Myocyte (in vitro differentiated cells): ENCODE data around the gene SLC44A5. TPM values are rescaled to one million over a fixed set of nuclear protein-coding genes. Genes with fewer than 3 reads are reported as not detected.
"Not testable (repeated sequence)": the region's sequence is repeated elsewhere in the genome, so short reads cannot be mapped to it uniquely, and the experiment has no call there.

Experiments
- DNase-seq: peaks from one replicate; pipeline ENCODE4 v3.0.0-alpha.2; 2012; ENCODE audit warnings: low read depth
- total RNA-seq: library from RNA; depleted of rRNA; stranded (reverse); fragments of >200 nt; gene quantifications from 2 replicates; pipeline ENCODE4 v1.2.3, GENCODE V29; 2014

Gene SLC44A5
- total RNA-seq, 1 donor from 2014 or later = not detected

- no peak for DNase-seq
Measured at GRCh38 chr1:75469586-75470173, 141.2 kb downstream of the SLC44A5 start.

DNA sequence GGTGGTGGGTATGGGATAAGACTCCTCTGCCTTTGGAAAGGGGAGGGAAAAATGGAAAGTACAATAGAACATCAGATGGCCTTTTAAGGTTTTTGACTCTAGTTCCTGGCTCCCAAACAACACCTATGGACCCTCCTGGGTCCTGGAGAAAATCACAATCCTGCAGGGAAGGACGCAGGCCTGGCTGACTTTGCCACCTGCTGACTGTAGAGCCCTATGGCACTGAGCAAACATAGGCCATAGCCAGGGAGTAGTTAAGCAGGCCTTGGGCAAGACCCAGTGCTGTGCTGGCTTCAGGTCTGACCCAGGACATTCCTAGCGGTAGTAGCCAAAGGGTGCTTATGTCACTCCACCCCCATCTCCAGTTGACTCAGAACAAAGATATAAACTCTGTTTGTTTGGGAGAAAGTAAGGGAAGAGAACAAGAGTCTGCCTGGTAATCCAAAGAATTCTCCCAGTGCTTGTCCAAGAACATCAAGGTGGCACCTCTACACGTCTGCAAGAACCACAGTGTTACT lies 149.0 kb downstream of the SLC44A5 start:
- DNase-seq = no peak

DNA sequence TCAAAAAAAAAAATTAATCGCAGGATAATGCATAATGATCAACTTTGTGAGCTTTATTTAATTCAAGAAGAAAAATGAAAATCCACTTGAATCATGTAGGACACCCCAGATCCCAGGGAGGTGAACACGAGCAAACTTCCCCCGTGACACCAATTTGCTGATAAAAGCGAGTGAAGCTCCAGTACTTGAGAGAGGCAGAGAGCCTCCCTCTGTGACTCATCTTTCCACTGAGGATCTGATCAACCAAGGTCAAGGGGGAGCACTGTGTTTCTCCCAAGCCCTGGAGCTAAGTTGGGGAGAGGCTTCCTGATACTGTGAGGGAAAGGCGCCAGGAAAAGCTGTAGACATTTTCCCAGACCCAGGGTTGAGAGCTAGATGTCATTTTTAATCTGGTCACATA lies 160.9 kb downstream of the SLC44A5 start:
- no peak for DNase-seq

DNA sequence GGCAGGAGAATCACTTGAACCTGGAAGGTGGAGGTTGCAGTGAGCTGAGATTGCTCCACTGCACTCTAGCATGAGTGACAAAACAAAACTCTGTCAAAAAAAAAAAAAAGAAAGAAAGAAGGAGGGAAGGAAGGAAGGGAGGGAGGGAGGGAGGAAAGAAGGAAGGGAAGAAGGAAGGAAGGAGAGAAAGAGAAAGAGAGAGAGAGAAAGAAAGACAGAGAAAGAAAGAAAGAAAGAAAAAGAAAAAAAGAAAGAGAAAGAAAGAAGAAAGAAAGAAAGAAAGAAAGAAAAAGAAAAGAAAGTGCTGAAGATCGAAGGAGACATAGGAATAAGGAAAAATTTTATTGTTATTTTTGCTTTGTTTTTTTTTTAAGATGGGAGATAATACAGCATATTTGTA lies 166.7 kb downstream of the SLC44A5 start:
- DNase-seq = no peak

GRCh38 chr1:75440274-75440673 lies 170.6 kb downstream of the SLC44A5 start:
- no peak for DNase-seq

DNA sequence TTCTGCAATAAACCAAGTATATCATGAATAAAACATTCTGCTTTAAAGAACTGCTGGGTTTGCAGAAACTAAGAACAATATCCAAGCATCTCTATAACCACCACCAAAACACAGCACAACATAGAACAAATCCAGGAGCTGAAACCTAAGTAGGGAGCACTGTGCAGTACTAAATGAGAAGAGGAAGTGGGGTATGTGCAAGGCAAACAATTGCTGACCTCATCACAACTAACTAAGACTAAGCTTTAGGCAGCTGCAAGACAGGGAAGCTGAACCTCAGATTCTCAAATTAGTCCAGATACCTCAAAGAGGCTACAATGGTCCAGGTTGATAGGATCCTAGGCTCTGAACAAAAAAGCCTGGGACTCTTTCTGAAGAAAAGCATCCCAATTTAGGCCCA lies 172.6 kb downstream of the SLC44A5 start:
- DNase-seq = no peak

GRCh38 chr1:75431843-75432242 lies 179.1 kb downstream of the SLC44A5 start:
- no peak for DNase-seq

- no peak for DNase-seq
Measured at GRCh38 chr1:75430526-75430925, 180.4 kb downstream of the SLC44A5 start.

DNA sequence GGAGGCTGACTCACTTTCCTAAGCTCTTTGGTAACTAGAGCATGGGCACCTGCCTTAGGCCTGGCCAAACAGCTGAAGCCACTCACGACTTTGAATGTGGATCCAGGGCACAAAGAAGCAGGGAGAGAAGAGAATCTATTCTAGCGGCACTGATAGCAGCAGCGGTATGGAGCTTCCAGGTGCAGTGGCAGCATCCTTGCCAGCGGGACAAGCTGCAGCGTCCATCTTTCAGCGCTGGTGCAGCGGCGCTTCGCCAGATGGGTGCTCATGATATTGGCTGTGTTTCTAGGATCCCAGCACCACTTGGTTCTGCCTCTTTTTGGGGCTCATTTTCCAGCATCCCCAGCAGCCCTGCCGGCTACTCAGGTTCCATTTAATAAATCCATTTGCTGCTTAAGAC lies 184.2 kb downstream of the SLC44A5 start:
- DNase-seq = no peak

GRCh38 chr1:75425001-75425650 lies 185.8 kb downstream of the SLC44A5 start:
- DNase-seq = no peak

GRCh38 chr1:75423616-75424015 lies 187.3 kb downstream of the SLC44A5 start:
- DNase-seq = no peak

- DNase-seq = no peak
Measured at GRCh38 chr1:75423136-75423535, 187.8 kb downstream of the SLC44A5 start.

DNA sequence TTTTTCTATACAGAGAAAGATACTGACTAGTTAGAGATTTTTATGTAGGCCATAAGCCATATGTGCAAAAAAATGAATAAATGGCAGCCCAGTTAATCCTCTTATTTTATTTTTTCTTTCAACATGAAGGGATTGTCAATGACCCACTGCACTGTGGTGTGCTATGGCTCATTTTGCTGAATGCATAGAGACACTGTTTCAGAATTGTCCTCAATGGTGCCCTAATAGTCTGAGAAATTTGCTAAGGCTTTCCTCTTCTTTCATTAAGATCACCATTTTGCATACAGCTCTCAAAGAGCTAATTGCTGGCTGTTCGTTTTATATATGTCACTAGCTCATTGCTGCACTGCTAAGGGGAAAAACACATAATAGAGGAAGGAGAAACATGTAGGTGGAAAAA lies 189.5 kb downstream of the SLC44A5 start:
- no peak for DNase-seq

- DNase-seq = no peak
Measured at GRCh38 chr1:75415187-75415586, 195.7 kb downstream of the SLC44A5 start.

DNA sequence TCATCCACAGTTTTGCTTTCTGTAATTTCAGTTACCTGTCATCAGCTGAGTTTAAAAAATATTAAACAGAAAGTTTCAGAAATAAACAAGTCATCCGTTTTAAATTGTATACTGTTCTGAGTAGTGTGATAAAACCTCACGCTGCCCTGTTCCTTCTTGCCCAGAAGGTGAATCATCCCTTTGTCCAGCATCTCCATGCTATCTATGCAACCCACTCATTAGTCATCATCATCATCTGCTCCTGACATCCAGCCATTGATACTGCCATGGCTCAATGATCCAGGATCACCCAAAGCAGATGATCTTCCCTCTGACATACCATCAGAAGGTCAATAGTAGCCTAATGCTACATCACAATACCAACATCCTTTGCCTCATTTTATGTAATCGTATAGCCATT lies 198.3 kb downstream of the SLC44A5 start:
- DNase-seq = no peak

DNA sequence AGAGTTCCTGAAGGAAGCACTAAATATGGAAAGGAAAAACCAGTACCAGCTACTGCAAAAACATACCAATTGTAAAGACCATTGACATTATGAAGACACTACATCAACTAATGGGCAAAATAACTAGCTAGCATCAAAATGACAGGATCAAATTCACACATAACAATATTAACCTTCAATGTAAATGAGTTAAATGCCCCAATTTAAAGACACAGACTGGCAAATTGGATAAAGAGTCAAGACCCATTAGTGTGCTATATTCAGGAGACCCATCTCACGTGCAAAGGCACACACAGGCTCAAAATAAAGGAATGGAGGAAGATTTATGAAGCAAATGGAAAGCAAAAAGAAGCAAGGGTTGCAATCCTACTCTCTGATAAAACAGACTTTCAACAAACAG lies 206.2 kb downstream of the SLC44A5 start:
- DNase-seq = not testable (repeated sequence)

DNA sequence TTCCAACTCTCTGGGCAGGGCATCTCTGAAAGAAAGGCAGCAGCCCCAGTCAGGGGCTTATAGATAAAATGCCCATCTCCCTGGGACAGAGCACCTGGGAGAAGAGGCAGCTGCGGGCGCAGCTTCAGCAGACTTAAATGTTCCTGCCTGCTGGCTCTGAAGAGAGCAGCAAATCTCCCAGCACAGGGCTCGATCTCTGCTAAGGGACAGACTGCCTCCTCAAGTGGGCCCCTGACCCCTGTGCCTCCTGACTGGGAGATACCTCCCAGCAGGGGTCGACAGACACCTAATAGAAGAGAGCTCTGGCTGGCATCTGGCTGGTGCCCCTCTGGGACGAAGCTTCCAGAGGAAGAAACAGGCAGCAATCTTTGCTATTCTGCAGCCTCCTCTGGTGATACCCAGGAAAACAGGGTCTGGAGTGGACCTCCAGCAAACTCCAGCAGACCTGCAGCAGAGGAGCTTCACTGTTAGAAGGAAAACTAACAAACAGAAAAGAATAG lies 207.7 kb downstream of the SLC44A5 start:
- DNase-seq = not testable (repeated sequence)

- no peak for DNase-seq
Measured at GRCh38 chr1:75400716-75401115, 210.2 kb downstream of the SLC44A5 start.

GRCh38 chr1:75396745-75397144 lies 214.2 kb downstream of the SLC44A5 start:
- no peak for DNase-seq

GRCh38 chr1:75396260-75396659 lies 214.7 kb downstream of the SLC44A5 start:
- no peak for DNase-seq

DNA sequence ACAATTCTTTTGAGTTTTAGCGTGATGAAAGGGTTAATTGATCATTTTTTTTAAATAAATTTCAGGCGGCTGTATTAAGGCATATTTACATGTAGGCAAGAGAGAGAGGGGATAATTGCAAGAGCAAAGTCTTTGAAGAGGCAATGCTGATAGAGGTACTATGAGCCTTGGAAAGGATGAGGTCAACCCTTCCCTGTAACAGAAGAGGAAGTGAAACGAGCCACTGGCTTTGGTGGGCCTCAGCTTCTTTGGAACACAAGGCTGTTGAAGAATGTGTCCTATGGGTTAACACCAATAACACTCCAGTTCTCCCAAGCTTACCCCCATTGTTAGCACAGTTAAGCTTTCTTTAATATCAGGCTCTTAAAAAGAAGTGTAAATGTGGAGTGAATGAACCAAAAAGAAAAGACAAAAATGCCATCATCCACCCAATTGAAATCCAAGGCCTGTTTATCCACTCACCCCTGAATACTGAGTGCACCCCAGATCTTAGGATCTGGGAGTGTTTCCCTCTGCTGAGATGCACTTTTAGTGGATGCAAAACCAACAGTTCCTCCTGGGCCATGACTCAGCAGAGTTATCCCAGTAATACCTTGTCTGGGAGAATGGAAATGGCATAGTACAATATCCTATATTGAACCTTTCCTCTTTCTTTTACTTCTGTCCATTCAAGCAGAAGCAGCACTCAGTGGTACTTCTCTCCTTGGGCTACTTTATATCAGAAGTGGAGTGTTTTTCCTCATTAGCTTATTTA lies 216.4 kb downstream of the SLC44A5 start:
- DNase-seq = no peak

DNA sequence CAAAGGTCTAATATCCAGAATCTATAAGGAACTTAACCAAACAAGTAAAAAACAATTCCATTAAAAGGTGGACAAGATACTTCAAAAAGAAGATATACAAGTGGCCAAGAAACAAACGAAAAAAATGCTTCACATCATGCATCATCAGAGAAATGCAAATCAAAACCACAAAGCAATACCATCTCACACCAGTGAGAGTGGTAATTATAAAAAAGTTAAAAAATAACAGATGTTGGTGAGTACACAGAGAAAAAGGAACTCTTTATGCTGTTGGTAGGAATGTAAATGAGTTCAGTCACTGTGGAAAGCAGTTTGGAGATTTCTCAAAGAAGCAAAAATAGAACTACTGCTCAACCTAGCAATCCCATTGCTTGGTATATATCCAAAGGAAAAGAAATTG lies 218.6 kb downstream of the SLC44A5 start:
- no peak for DNase-seq
